Mammary epithelial cell (primary cell): ENCODE results near the gene TSSC4.

ENCODE experiments used
- CTCF ChIP-seq, 2 donors: IDR thresholded peaks in 1 of 2; conservative IDR thresholded peaks in 1 of 2; 2 replicates each; pipeline ENCODE4 v1.5.1; 2011 to 2012; ENCODE audit warnings: inconsistent platforms in 2 of 2, low read length in 2 of 2, mild to moderate bottlenecking in 2 of 2, control low read depth in 1 of 2, low read depth in 1 of 2; ENCODE audit not compliant: insufficient read depth in 1 of 2; ENCODE audit errors: extremely low read depth in 1 of 2
- EZH2 ChIP-seq: IDR thresholded peaks from 2 replicates; pipeline ENCODE4 v1.6.1; 2012; ENCODE audit warnings: low read length, inconsistent platforms, borderline replicate concordance

DNA sequence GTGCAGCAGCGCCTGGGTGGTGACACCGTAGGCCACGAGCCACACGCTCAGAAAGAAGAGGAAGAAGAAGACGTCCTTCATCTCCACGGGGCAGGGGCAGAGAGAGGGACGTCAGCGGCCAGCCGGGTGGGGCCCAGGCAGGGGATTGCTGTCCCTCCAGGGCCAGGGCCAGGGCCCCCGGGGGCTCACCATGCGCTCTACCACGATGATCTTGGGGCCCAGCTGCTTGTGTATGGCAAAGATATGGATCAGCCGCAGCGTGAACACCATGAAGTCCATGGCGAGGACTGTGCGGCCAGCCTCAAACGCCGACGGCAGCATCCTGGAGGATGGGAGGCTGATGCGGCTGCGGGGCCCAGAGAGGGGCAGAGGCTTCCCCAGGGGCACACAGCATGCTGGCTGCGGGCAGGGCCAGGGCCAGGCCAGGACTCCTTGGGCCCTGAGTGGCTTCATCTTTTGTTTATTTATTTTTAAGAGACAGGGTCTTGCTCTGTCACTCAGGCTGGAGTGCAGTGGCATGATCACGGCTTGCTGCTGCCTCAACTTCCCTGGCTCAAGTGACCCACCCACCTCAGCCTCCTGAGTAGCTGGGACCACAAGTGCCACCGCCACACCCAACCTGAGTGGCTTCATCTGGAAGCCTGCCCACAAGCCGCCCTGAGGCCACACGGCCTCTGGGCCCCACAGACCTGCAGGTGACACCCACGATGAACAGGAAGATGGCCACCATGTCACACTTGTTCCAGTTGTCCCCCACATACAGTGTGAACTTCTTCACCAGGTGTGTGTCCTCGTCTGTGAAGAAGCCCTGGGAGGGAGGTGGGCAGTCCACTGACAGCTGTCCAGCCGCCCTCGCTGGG, 11.1 kb downstream of the TSSC4 start:
- TF ChIP-seq CTCF (conservative IDR thresholded peaks at IDR 0.05 in 1 of 2, IDR thresholded peaks at IDR 0.05 in 1 of 2; ENCODE audit: extremely low read depth in 1 of 2, insufficient read depth in 1 of 2, low read depth in 1 of 2, low read length in 2 of 2) (no peak), EZH2 (no peak)
